DLD1 (cell line): ENCODE results near the gene HLA-DQA2.
"Not testable (repeated sequence)": the region's sequence is repeated elsewhere in the genome, so short reads cannot be mapped to it uniquely, and the experiment has no call there.

Experiments
- in situ Hi-C: cut with HindIII; loops from 2 replicates; pipeline ENCODE4 v1.10.0; 2017; ENCODE audit warnings: low sequenced_read_pairs

The HLA-DQA2 gene

DNA sequence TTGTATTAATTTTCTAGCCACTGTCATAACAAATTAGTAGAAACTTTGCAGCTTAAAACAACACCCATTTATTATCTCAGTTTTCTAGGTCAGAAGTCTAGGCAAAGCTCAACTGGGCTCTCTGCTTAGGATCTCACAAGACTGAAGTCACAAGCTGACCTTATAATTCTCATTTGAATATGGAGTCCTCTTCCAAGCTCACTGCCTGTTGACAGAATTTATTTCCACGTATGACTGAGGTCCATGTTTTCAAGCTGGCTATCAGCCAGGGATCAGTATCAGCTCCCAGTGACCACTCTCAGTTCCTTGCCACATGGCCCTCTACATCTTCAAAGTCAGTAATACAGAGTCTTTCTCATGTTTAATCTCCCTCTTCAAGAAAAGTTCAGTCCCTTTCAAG lies 33.9 kb downstream of the HLA-DQA2 start:
- in situ Hi-C loops = no loop called here

DNA sequence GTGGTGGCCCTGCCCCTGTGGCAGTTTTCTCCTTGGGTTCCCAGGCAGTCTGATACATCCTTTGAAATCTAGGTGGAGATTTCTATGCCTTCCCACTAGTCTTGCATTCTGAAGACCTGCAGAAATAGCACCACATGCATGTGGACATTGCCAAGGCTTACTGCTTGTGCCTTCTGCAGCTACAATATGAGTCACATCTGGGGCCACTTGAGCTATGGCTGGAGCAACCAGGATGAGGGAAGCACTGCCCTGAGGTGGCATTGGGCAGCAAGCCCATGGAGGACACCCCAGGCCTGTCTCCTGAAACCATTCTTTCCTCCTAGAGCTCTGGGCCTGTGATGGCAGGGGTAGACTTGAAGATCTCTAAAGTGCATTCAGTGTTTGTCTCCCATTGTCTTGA lies 37.8 kb downstream of the HLA-DQA2 start:
- in situ Hi-C loops = no loop called here

DNA sequence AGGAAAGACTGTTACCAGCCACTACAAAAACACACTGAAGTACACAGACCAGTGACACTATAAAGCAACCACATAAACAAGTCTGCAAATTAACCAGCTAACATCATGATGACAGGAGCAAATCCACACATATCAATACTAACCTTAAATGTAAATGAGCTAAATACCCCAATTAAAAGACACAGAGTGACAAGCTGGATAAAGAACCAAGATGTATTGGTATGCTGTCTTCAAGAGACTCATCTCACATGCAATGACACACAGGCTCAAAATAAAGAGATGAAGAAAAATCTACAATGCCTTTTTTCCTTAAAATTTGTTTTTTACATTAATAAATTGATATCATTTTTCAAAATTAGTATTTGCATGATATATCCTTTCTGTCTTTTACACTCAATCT lies 41.7 kb downstream of the HLA-DQA2 start:
- in situ Hi-C loops = not testable (repeated sequence)

DNA sequence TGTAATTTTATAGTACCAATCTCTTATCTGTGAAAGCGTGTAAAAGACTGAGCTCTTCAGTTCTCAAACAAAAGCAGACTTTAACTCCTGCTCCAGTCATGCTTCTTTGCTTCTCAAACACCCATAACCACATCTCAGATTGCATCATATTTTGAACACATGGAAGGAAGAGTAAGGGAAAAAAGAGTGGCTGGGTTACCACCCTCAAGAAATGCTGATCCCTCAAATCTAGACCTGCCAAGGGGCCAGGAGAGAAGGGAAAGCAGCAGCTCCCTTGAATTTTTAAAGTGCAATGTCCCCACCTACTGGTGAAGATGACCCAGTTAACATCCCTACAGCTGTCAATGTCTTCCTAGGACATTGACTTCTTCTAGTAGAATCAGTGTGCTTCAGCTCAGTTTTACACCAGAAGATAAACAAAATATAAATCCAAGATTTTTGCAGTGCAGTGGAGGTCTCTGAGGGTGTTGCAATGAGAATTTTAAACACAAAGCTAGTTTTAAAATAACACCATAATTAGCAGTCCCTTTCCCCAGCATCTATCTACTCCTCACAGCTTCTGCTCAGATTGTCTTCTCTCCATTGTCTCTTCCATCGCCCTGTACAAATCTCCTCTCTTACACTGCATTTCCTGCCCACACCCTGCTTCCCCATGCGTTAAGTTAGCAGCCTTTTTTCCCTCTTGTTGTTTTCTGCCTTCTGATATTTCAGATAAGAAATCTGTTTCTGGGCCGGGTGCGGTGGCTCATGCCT lies 44.8 kb downstream of the HLA-DQA2 start:
- in situ Hi-C loops = no loop called here

DNA sequence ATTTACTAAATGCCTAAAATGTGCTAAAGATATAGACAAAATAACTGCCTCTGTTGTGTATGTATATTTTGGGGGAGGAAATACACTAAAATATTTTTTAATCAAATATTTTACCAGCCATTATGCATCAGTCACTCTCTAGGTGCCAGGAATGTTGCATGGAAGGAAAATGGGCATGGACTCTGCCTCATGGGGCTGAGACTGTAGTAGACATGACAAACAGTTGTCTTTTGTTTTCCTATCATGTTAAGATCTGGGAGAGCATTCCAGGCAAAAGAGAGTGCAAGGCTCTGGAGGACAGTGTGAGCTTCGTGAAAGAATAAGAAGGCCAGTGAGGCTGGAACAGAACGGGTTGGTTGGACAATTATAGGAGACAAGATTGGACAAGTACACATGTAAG lies 49.1 kb downstream of the HLA-DQA2 start:
- in situ Hi-C loops = loop anchor here (10.0 kb wide), 1 partner anchor 376 kb away; no protein-coding TSS in a partner anchor

DNA sequence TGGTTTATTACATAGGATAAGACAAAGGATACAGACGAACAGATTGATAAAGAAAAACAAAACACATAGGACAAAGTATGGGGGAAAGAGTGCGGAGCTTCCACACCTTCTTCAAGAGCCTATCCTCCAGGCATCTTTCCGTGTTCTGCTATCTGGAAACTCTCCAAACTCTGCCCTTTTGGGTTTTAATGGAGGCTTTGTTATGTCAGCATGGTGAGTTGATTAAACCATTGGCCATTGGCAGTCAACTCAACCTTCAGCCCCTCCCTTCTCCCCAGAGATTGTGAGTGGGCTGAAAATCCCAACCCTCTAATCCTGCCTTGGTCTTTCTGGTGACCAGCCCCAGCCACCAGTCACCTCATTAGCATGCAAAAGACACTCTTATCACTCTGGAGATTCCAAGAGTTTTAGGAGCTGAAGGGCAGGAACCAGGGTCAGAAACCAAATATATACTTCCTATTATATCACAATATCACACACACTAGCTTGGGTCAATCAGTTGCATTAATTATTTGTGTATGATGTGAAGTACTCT lies 51.8 kb downstream of the HLA-DQA2 start:
- in situ Hi-C loops = loop anchor here (10.0 kb wide), 1 partner anchor 378 kb away; no protein-coding TSS in a partner anchor

DNA sequence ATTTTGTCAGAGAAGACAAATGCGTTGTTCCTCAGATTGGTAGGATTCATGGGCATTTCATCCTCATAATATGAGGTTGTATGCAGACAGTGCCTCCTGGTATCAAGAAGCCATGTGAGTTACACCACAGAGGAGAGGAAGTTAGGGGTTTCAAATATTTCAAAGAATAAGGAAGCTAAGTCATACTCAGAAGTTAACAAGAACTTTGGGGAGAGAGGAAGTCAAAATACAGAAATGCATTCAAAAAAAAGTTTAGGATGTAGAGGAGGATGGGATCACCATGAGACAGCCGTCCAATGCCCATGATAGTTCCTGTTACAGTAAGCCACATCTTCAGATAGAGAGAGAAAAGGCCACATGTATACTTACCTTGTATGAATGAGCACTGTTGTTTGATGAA lies 53.3 kb downstream of the HLA-DQA2 start:
- in situ Hi-C loops = loop anchor here (10.0 kb wide), 1 partner anchor 380 kb away; no protein-coding TSS in a partner anchor
